Panc1 (cell line): ENCODE data around the gene TVP23A.

ENCODE experiments used
- CTCF ChIP-seq: fragments of 450-650 bp; IDR thresholded peaks from 2 replicates; pipeline ENCODE4 v1.5.1; 2017; ENCODE audit warnings: mild to moderate bottlenecking
- REST ChIP-seq, 2 experiments: IDR thresholded peaks; 2 replicates each; pipeline ENCODE4 v1.6.1; 2011 to 2012; ENCODE audit warnings: low read depth in 2 of 2, control low read depth in 1 of 2, low read length in 1 of 2, mild to moderate bottlenecking in 1 of 2, moderate library complexity in 1 of 2; ENCODE audit not compliant: insufficient read depth in 1 of 2

GRCh38 chr16:10738231-10739077 lies 80.1 kb downstream of the TVP23A start:
- TF ChIP-seq CTCF (no peak), REST (IDR thresholded peaks at IDR 0.05; ENCODE audit: insufficient read depth in 1 of 2, low read depth in 2 of 2, low read length in 1 of 2) (no peak)
